ENCODE results near the gene EXOC7. TPM values are rescaled to one million over a fixed set of nuclear protein-coding genes. Genes with fewer than 3 reads are reported as not detected.
"Not testable (repeated sequence)": the region's sequence is repeated elsewhere in the genome, so short reads cannot be mapped to it uniquely, and the experiment has no call there.

Gene EXOC7
- total RNA-seq, 1 experiment from 2014 or later = 117 TPM

- no peak for TF ChIP-seq EZH2 (IDR thresholded peaks at IDR 0.05; ENCODE audit: borderline replicate concordance, low read depth, low read length, poor library complexity, severe bottlenecking)
- TF ChIP-seq, protein P1, sequence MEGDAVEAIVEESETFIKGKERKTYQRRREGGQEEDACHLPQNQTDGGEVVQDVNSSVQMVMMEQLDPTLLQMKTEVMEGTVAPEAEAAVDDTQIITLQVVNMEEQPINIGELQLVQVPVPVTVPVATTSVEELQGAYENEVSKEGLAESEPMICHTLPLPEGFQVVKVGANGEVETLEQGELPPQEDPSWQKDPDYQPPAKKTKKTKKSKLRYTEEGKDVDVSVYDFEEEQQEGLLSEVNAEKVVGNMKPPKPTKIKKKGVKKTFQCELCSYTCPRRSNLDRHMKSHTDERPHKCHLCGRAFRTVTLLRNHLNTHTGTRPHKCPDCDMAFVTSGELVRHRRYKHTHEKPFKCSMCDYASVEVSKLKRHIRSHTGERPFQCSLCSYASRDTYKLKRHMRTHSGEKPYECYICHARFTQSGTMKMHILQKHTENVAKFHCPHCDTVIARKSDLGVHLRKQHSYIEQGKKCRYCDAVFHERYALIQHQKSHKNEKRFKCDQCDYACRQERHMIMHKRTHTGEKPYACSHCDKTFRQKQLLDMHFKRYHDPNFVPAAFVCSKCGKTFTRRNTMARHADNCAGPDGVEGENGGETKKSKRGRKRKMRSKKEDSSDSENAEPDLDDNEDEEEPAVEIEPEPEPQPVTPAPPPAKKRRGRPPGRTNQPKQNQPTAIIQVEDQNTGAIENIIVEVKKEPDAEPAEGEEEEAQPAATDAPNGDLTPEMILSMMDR (conservative IDR thresholded peaks at IDR 0.05; ENCODE audit: low read depth, low read length) = no peak
- POLR2A ChIA-PET (ENCODE audit: low non-redundant PET) = no interaction called here
- no peak for DNase-seq (ENCODE audit: low spot score)
- peaks cover 10% of the 10 kb centered on the region for H3K36me3 ChIP-seq (ENCODE audit: insufficient read depth, low read length, poor library complexity, severe bottlenecking)
- CTCF ChIA-PET = no interaction called here
- H3K4me1 ChIP-seq (ENCODE audit: insufficient read depth, low read length, poor library complexity, severe bottlenecking) = peaks cover 18% of the 10 kb centered on the region
- peak overlapping the region; percentile 77 for H3K4me3 ChIP-seq (ENCODE audit: low read depth, low read length, poor library complexity, severe bottlenecking)
- peak overlapping the region; percentile 88 for H3K27ac ChIP-seq (ENCODE audit: low read depth, low read length, poor library complexity, severe bottlenecking)
- peaks cover 34% of the 10 kb centered on the region for H3K27me3 ChIP-seq (replicated peaks; ENCODE audit: insufficient read depth, low read depth, low read length, poor library complexity)
- BruUV-seq (replicated peaks) = TSS peak; percentile 75
- no peaks in the 10 kb centered on the region for H3K9me3 ChIP-seq (ENCODE audit: low read depth, low read length, poor library complexity, severe bottlenecking)
- intact Hi-C loops (cut with micrococcal nuclease; ENCODE audit: unreplicated experiment) = loop anchor here (10.0 kb wide), 1 partner anchor 57 kb away; no protein-coding TSS in a partner anchor
Observed at GRCh38 chr17:76071531-76072147, 31.9 kb downstream of the EXOC7 start.

- Histone ChIP-seq H3K27ac (ENCODE audit: low read depth, low read length, poor library complexity, severe bottlenecking) (no peak overlapping the region), H3K9me3 (ENCODE audit: low read depth, low read length, poor library complexity, severe bottlenecking) (no peaks in the 10 kb centered on the region), H3K4me1 (ENCODE audit: insufficient read depth, low read length, poor library complexity, severe bottlenecking) (peaks cover 9% of the 10 kb centered on the region), H3K4me3 (ENCODE audit: low read depth, low read length, poor library complexity, severe bottlenecking) (no peak overlapping the region), H3K36me3 (ENCODE audit: insufficient read depth, low read length, poor library complexity, severe bottlenecking) (peaks cover 60% of the 10 kb centered on the region), H3K27me3 (replicated peaks; ENCODE audit: insufficient read depth, low read depth, low read length, poor library complexity) (no peaks in the 10 kb centered on the region)
- no peak for DNase-seq (ENCODE audit: low spot score)
- no TSS peak for BruUV-seq (replicated peaks)
- ChIA-PET CTCF (no interaction called here), POLR2A (ENCODE audit: low non-redundant PET) (interaction anchor here (0.5 to 0.7 kb wide), 2 partner anchors 161 to 631 kb away, joined by 4 to 5 read pairs; partner anchors contain the start of gene MRPL38)
- no peak for TF ChIP-seq EZH2 (IDR thresholded peaks at IDR 0.05; ENCODE audit: borderline replicate concordance, low read depth, low read length, poor library complexity, severe bottlenecking)
- TF ChIP-seq, protein P1 (conservative IDR thresholded peaks at IDR 0.05; ENCODE audit: low read depth, low read length) = no peak
- intact Hi-C loops (cut with micrococcal nuclease; ENCODE audit: unreplicated experiment) = no loop called here
Observed at GRCh38 chr17:76065775-76066174, 37.8 kb downstream of the EXOC7 start.

GRCh38 chr17:76063875-76064546, 39.6 kb downstream of the EXOC7 start:
- ChIA-PET POLR2A (ENCODE audit: low non-redundant PET) (interaction anchor here (0.6 kb wide), 2 partner anchors 110 to 226 kb away, joined by 6 to 8 read pairs; no protein-coding TSS in a partner anchor), CTCF (interaction anchor here (0.7 kb wide), 1 partner anchor 40 kb away, joined by 4 read pairs; no protein-coding TSS in a partner anchor)
- no TSS peak for BruUV-seq (replicated peaks)
- Histone ChIP-seq H3K9me3 (ENCODE audit: low read depth, low read length, poor library complexity, severe bottlenecking) (no peaks in the 10 kb centered on the region), H3K27me3 (replicated peaks; ENCODE audit: insufficient read depth, low read depth, low read length, poor library complexity) (no peaks in the 10 kb centered on the region), H3K27ac (ENCODE audit: low read depth, low read length, poor library complexity, severe bottlenecking) (no peak overlapping the region), H3K36me3 (ENCODE audit: insufficient read depth, low read length, poor library complexity, severe bottlenecking) (peaks cover 76% of the 10 kb centered on the region), H3K4me1 (ENCODE audit: insufficient read depth, low read length, poor library complexity, severe bottlenecking) (peaks cover 6% of the 10 kb centered on the region), H3K4me3 (ENCODE audit: low read depth, low read length, poor library complexity, severe bottlenecking) (no peak overlapping the region)
- intact Hi-C loops (cut with micrococcal nuclease; ENCODE audit: unreplicated experiment) = no loop called here
- peak; percentile 48 for DNase-seq (ENCODE audit: low spot score)
- TF ChIP-seq, protein P1 (conservative IDR thresholded peaks at IDR 0.05; ENCODE audit: low read depth, low read length) = no peak
- no peak for TF ChIP-seq EZH2 (IDR thresholded peaks at IDR 0.05; ENCODE audit: borderline replicate concordance, low read depth, low read length, poor library complexity, severe bottlenecking)

GRCh38 chr17:76058264-76058663, 45.3 kb downstream of the EXOC7 start:
- H3K36me3 ChIP-seq (ENCODE audit: insufficient read depth, low read length, poor library complexity, severe bottlenecking) = peaks cover 81% of the 10 kb centered on the region
- H3K9me3 ChIP-seq (ENCODE audit: low read depth, low read length, poor library complexity, severe bottlenecking); H3K27ac ChIP-seq (ENCODE audit: low read depth, low read length, poor library complexity, severe bottlenecking); H3K4me3 ChIP-seq (ENCODE audit: low read depth, low read length, poor library complexity, severe bottlenecking); DNase-seq (ENCODE audit: low spot score); BruUV-seq (replicated peaks); CTCF ChIA-PET; intact Hi-C loops (cut with micrococcal nuclease; ENCODE audit: unreplicated experiment); POLR2A ChIA-PET (ENCODE audit: low non-redundant PET); H3K27me3 ChIP-seq (replicated peaks; ENCODE audit: insufficient read depth, low read depth, low read length, poor library complexity); H3K4me1 ChIP-seq (ENCODE audit: insufficient read depth, low read length, poor library complexity, severe bottlenecking): not testable (repeated sequence)

All from A673 (cell line).